Natural killer cell (primary cell): ENCODE data around the gene SP110. TPM values are rescaled to one million over a fixed set of nuclear protein-coding genes. Genes with fewer than 3 reads are reported as not detected.
A peak's percentile ranks its signal among the peaks of the same experiment; 100 is the strongest.

Experiments used
- ATAC-seq, 3 donors: fragments of 150-1000 bp in 2 of 3; fragments of 200-7000 bp in 1 of 3; cut with Tn5 transposase; 1 replicate in 1 of 3; 2 replicates in 2 of 3; pipeline ENCODE4 v1.10.0; 2021; ENCODE audit warnings: mild to moderate bottlenecking in 2 of 3, moderate library complexity in 2 of 3
- DNase-seq, 2 donors: peaks; one replicate each; pipeline versions ENCODE4 v3.0.0 to v3.0.0-alpha.2; 2013 to 2021; ENCODE audit warnings: mixed read lengths in 1 of 2
- H3K27ac ChIP-seq: one replicate; pipeline ENCODE4 v1.5.1; 2013; ENCODE audit warnings: mild to moderate bottlenecking, low read length
- H3K27me3 ChIP-seq: one replicate; pipeline ENCODE4 v1.6.1; 2013; ENCODE audit warnings: low read length; ENCODE audit not compliant: control insufficient read depth, insufficient read depth
- H3K36me3 ChIP-seq: one replicate; pipeline ENCODE4 v1.6.1; 2013; ENCODE audit warnings: low read length; ENCODE audit not compliant: control insufficient read depth, insufficient read depth
- H3K4me1 ChIP-seq: one replicate; pipeline ENCODE4 v1.6.1; 2013; ENCODE audit warnings: low read length; ENCODE audit not compliant: control insufficient read depth, insufficient read depth
- H3K4me3 ChIP-seq: one replicate; pipeline ENCODE4 v1.5.1; 2013; ENCODE audit warnings: low read length
- H3K9me3 ChIP-seq: one replicate; pipeline ENCODE4 v1.6.1; 2013; ENCODE audit warnings: low read length; ENCODE audit not compliant: control insufficient read depth, insufficient read depth
- H3K27ac Mint-ChIP-seq, 2 donors: one replicate each; pipeline ENCODE4 v1.8.0; 2022; ENCODE audit warnings: mild to moderate bottlenecking in 2 of 2, mixed read lengths in 2 of 2, moderate library complexity in 1 of 2
- H3K27me3 Mint-ChIP-seq, 2 donors: one replicate each; pipeline ENCODE4 v1.8.0; 2022; ENCODE audit warnings: low read depth in 2 of 2, mixed read lengths in 2 of 2
- H3K36me3 Mint-ChIP-seq: one replicate; pipeline ENCODE4 v1.8.0; 2022; ENCODE audit warnings: mixed read lengths
- H3K4me1 Mint-ChIP-seq, 2 donors: one replicate each; pipeline ENCODE4 v1.8.0; 2022; ENCODE audit warnings: mixed read lengths in 2 of 2
- H3K4me3 Mint-ChIP-seq: one replicate; pipeline ENCODE4 v1.8.0; 2022; ENCODE audit warnings: mild to moderate bottlenecking, moderate library complexity, mixed read lengths
- H3K9me3 Mint-ChIP-seq, 2 donors: one replicate each; pipeline ENCODE4 v1.8.0; 2022; ENCODE audit warnings: mixed read lengths in 2 of 2
- WGBS: methylation state at CpG from one replicate; pipeline ENCODE4 v1.1.7; 2013; ENCODE audit warnings: missing lambda C conversion rate; ENCODE audit not compliant: insufficient coverage; 5-methylcytosine and 5-hydroxymethylcytosine counted together
- intact Hi-C: fragments of 100-400 bp; cut with micrococcal nuclease; formaldehyde crosslinking; loops from one replicate; pipeline ENCODE4 v1.14.2; 2022
- total RNA-seq, 4 donors: library from RNA; stranded (reverse); fragments of 120-200 nt in 1 of 4; gene quantifications; one replicate each; pipeline versions ENCODE4 v1.2.3 to v1.2.4, GENCODE V29; 2013 to 2022
- TF ChIP-seq, protein P1 (sequence below): fragments of 200-600 bp; IDR thresholded peaks from one replicate; pipeline ENCODE4 v1.8.0; 2022; ENCODE audit warnings: antibody characterized with exemption

SP110 gene
- total RNA-seq, 3 donors from 2014 or later (not counting 1 experiment from before 2014, with no cell fraction given), result 92.7 to 132 (median 97.9) TPM

- no peak overlapping the region for H3K4me3 Mint-ChIP-seq
- H3K27me3 Mint-ChIP-seq, result no peaks in the 10 kb centered on the region
- H3K9me3 ChIP-seq, result peaks cover 14% of the 10 kb centered on the region
- peaks cover 0 to 2% of the 10 kb centered on the region in 2 donors for H3K9me3 Mint-ChIP-seq
- H3K4me1 ChIP-seq, result no peaks in the 10 kb centered on the region
- TF ChIP-seq, protein P1, sequence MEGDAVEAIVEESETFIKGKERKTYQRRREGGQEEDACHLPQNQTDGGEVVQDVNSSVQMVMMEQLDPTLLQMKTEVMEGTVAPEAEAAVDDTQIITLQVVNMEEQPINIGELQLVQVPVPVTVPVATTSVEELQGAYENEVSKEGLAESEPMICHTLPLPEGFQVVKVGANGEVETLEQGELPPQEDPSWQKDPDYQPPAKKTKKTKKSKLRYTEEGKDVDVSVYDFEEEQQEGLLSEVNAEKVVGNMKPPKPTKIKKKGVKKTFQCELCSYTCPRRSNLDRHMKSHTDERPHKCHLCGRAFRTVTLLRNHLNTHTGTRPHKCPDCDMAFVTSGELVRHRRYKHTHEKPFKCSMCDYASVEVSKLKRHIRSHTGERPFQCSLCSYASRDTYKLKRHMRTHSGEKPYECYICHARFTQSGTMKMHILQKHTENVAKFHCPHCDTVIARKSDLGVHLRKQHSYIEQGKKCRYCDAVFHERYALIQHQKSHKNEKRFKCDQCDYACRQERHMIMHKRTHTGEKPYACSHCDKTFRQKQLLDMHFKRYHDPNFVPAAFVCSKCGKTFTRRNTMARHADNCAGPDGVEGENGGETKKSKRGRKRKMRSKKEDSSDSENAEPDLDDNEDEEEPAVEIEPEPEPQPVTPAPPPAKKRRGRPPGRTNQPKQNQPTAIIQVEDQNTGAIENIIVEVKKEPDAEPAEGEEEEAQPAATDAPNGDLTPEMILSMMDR, result no peak
- no peak for DNase-seq
- no peaks in the 10 kb centered on the region for H3K36me3 ChIP-seq
- no peak overlapping the region for H3K4me3 ChIP-seq
- no peak overlapping the region for H3K27ac Mint-ChIP-seq
- intact Hi-C loops, result no loop called here
- ATAC-seq, result peak in 1 of 3 donors; percentile 31
- H3K27me3 ChIP-seq, result no peaks in the 10 kb centered on the region
- 7% methylated on average over 1 of the region's 1 CpG for WGBS
- H3K36me3 Mint-ChIP-seq, result no peaks in the 10 kb centered on the region
- H3K4me1 Mint-ChIP-seq, result no peaks in the 10 kb centered on the region
- H3K27ac ChIP-seq, result no peak overlapping the region
Observed at GRCh38 chr2:230134496-230135129, 85.2 kb downstream of the SP110 start.

DNA sequence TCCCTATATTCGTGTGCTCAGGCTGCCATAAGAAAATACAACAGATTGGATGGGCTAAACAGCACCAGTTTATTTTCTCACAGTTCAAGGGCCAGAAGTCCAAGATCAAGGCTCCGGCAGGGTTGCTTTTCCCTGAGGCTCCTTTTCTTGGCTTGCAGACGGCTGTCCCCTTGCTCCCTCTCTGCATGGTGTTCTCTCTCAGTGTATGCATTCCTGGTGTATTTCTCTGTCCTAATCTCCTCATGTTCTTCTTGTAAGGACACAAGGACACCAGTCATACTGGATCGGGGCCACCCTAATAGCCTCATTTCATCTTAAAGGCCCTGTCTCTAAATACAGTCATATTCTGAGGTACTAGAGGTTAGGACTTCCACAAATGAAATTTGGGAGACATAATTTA lies 88.4 kb downstream of the SP110 start:
- Histone ChIP-seq H3K9me3 (peaks cover 14% of the 10 kb centered on the region), H3K27ac (no peak overlapping the region), H3K4me3 (no peak overlapping the region), H3K27me3 (no peaks in the 10 kb centered on the region), H3K4me1 (no peaks in the 10 kb centered on the region), H3K36me3 (no peaks in the 10 kb centered on the region)
- Mint-ChIP-seq H3K4me3 (no peak overlapping the region), H3K9me3 (peaks cover 0 to 2% of the 10 kb centered on the region in 2 donors), H3K4me1 (peaks cover 0 to 14% of the 10 kb centered on the region in 2 donors), H3K36me3 (no peaks in the 10 kb centered on the region), H3K27ac (no peak overlapping the region), H3K27me3 (no peaks in the 10 kb centered on the region)
- TF ChIP-seq, protein P1, result no peak
- no peak for DNase-seq
- intact Hi-C loops, result no loop called here
- no peak for ATAC-seq
- WGBS, result 61% methylated on average over 3 of the region's 4 CpGs

DNA sequence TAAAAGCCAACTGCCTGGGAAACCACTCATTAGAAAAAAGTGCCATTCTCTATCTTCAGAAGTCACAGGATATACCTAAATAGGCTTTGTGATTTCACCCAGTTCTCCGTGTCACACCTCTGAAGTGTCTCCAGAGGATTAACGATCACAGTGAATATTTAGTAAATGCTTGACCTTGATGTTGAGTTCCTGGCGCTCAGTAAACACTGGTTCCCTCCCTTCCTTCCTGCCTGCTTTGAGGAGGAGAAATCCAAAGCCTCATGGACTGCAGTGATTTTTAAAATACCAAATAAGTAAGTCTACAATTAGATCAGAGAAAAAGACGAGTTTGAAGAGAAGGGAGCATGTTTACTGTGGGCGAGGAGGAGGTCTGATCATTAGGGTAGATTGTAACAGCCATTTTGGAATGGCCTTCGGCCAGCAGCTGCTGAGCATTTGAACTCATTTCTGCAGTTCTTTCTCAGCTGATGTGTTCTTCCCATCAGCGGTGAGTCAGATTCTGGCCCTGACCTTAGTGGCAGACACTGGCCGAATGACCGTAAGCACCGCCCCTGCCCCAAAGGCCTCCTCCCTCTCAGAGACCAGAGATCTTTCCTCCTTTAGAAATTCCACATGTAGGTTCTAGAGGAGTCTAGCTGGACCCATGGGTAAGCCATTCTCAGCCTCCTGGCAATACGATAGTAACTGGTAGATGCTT lies 89.0 kb downstream of the SP110 start:
- ATAC-seq (no peak), DNase-seq (no peak)
- peaks cover 1 to 18% of the 10 kb centered on the region in 2 donors for H3K4me1 Mint-ChIP-seq
- intact Hi-C loops, result no loop called here
- no peak overlapping the region for H3K27ac ChIP-seq
- peaks cover 0 to 2% of the 10 kb centered on the region in 2 donors for H3K9me3 Mint-ChIP-seq
- H3K36me3 Mint-ChIP-seq, result no peaks in the 10 kb centered on the region
- no peaks in the 10 kb centered on the region for H3K27me3 Mint-ChIP-seq
- H3K9me3 ChIP-seq, result peaks cover 14% of the 10 kb centered on the region
- TF ChIP-seq, protein P1, result no peak
- H3K27me3 ChIP-seq, result no peaks in the 10 kb centered on the region
- no peaks in the 10 kb centered on the region for H3K4me1 ChIP-seq
- no peak overlapping the region for H3K27ac Mint-ChIP-seq
- no peak overlapping the region for H3K4me3 ChIP-seq
- 83% methylated on average over 11 of the region's 11 CpGs for WGBS
- H3K36me3 ChIP-seq, result no peaks in the 10 kb centered on the region
- H3K4me3 Mint-ChIP-seq, result no peak overlapping the region
